ENCODE measurements around the gene NMNAT3.

NMNAT3 gene

GRCh38 chr3:139521144-139521543 is 156.6 kb downstream of the NMNAT3 start:
- H3K9me3 ChIP-seq (ENCODE audit: control insufficient read depth in 5 of 5, low read length in 5 of 5): no peaks in the 10 kb centered on the region
- no peak overlapping the region for H3K9ac ChIP-seq (ENCODE audit: low read length in 5 of 5)
- no peaks in the 10 kb centered on the region for H3K27me3 ChIP-seq (ENCODE audit: control insufficient read depth in 5 of 5, insufficient read depth in 4 of 5, low read length in 5 of 5)
- no peak overlapping the region for H3K4me3 ChIP-seq (ENCODE audit: low read depth in 1 of 5, low read length in 5 of 5)
- H3K27ac ChIP-seq (ENCODE audit: low read depth, low read length): no peak overlapping the region
- H3K36me3 ChIP-seq (ENCODE audit: control insufficient read depth in 5 of 5, insufficient read depth in 5 of 5, low read length in 5 of 5): no peaks in the 10 kb centered on the region
- peaks cover 0 to 9% (median 0%) of the 10 kb centered on the region in 5 donors for H3K4me1 ChIP-seq (ENCODE audit: control insufficient read depth in 5 of 5, insufficient read depth in 5 of 5, low read length in 5 of 5)

- Histone ChIP-seq H3K27ac (ENCODE audit: low read depth, low read length) (no peak overlapping the region), H3K4me1 (ENCODE audit: control insufficient read depth in 5 of 5, insufficient read depth in 5 of 5, low read length in 5 of 5) (peaks cover 0 to 9% (median 0%) of the 10 kb centered on the region in 5 donors), H3K4me3 (ENCODE audit: low read depth in 1 of 5, low read length in 5 of 5) (no peak overlapping the region), H3K36me3 (ENCODE audit: control insufficient read depth in 5 of 5, insufficient read depth in 5 of 5, low read length in 5 of 5) (no peaks in the 10 kb centered on the region), H3K27me3 (ENCODE audit: control insufficient read depth in 5 of 5, insufficient read depth in 4 of 5, low read length in 5 of 5) (no peaks in the 10 kb centered on the region), H3K9ac (ENCODE audit: low read length in 5 of 5) (no peak overlapping the region), H3K9me3 (ENCODE audit: control insufficient read depth in 5 of 5, low read length in 5 of 5) (no peaks in the 10 kb centered on the region)
Measured at GRCh38 chr3:139519998-139520737, 157.6 kb downstream of the NMNAT3 start.

GRCh38 chr3:139518926-139519842 is 158.6 kb downstream of the NMNAT3 start:
- H3K4me1 ChIP-seq (ENCODE audit: control insufficient read depth in 5 of 5, insufficient read depth in 5 of 5, low read length in 5 of 5): peaks cover 0 to 9% (median 0%) of the 10 kb centered on the region in 5 donors
- H3K9ac ChIP-seq (ENCODE audit: low read length in 5 of 5): no peak overlapping the region
- no peak overlapping the region for H3K27ac ChIP-seq (ENCODE audit: low read depth, low read length)
- H3K27me3 ChIP-seq (ENCODE audit: control insufficient read depth in 5 of 5, insufficient read depth in 4 of 5, low read length in 5 of 5): no peaks in the 10 kb centered on the region
- no peaks in the 10 kb centered on the region for H3K9me3 ChIP-seq (ENCODE audit: control insufficient read depth in 5 of 5, low read length in 5 of 5)
- no peaks in the 10 kb centered on the region for H3K36me3 ChIP-seq (ENCODE audit: control insufficient read depth in 5 of 5, insufficient read depth in 5 of 5, low read length in 5 of 5)
- H3K4me3 ChIP-seq (ENCODE audit: low read depth in 1 of 5, low read length in 5 of 5): no peak overlapping the region

GRCh38 chr3:139518306-139518705 is 159.5 kb downstream of the NMNAT3 start:
- no peaks in the 10 kb centered on the region for H3K9me3 ChIP-seq (ENCODE audit: control insufficient read depth in 5 of 5, low read length in 5 of 5)
- H3K4me1 ChIP-seq (ENCODE audit: control insufficient read depth in 5 of 5, insufficient read depth in 5 of 5, low read length in 5 of 5): peaks cover 0 to 9% (median 0%) of the 10 kb centered on the region in 5 donors
- no peaks in the 10 kb centered on the region for H3K27me3 ChIP-seq (ENCODE audit: control insufficient read depth in 5 of 5, insufficient read depth in 4 of 5, low read length in 5 of 5)
- no peak overlapping the region for H3K27ac ChIP-seq (ENCODE audit: low read depth, low read length)
- H3K9ac ChIP-seq (ENCODE audit: low read length in 5 of 5): no peak overlapping the region
- no peak overlapping the region for H3K4me3 ChIP-seq (ENCODE audit: low read depth in 1 of 5, low read length in 5 of 5)
- H3K36me3 ChIP-seq (ENCODE audit: control insufficient read depth in 5 of 5, insufficient read depth in 5 of 5, low read length in 5 of 5): no peaks in the 10 kb centered on the region

GRCh38 chr3:139517321-139518065 is 160.3 kb downstream of the NMNAT3 start:
- peaks cover 0 to 9% (median 0%) of the 10 kb centered on the region in 5 donors for H3K4me1 ChIP-seq (ENCODE audit: control insufficient read depth in 5 of 5, insufficient read depth in 5 of 5, low read length in 5 of 5)

GRCh38 chr3:139514741-139515140 is 163.0 kb downstream of the NMNAT3 start:
- no peak overlapping the region for H3K9ac ChIP-seq (ENCODE audit: low read length in 5 of 5)
- H3K4me3 ChIP-seq (ENCODE audit: low read depth in 1 of 5, low read length in 5 of 5): no peak overlapping the region
- H3K27me3 ChIP-seq (ENCODE audit: control insufficient read depth in 5 of 5, insufficient read depth in 4 of 5, low read length in 5 of 5): no peaks in the 10 kb centered on the region
- H3K36me3 ChIP-seq (ENCODE audit: control insufficient read depth in 5 of 5, insufficient read depth in 5 of 5, low read length in 5 of 5): no peaks in the 10 kb centered on the region
- no peak overlapping the region for H3K27ac ChIP-seq (ENCODE audit: low read depth, low read length)
- H3K4me1 ChIP-seq (ENCODE audit: control insufficient read depth in 5 of 5, insufficient read depth in 5 of 5, low read length in 5 of 5): peaks cover 0 to 3% (median 0%) of the 10 kb centered on the region in 5 donors
- H3K9me3 ChIP-seq (ENCODE audit: control insufficient read depth in 5 of 5, low read length in 5 of 5): no peaks in the 10 kb centered on the region

More at GRCh38 chr3:139517321-139518065, 160.3 kb downstream of the NMNAT3 start:
- no peaks in the 10 kb centered on the region for H3K36me3 ChIP-seq (ENCODE audit: control insufficient read depth in 5 of 5, insufficient read depth in 5 of 5, low read length in 5 of 5)
- no peak overlapping the region for H3K4me3 ChIP-seq (ENCODE audit: low read depth in 1 of 5, low read length in 5 of 5)
- no peak overlapping the region for H3K9ac ChIP-seq (ENCODE audit: low read length in 5 of 5)
- H3K9me3 ChIP-seq (ENCODE audit: control insufficient read depth in 5 of 5, low read length in 5 of 5): no peaks in the 10 kb centered on the region
- no peaks in the 10 kb centered on the region for H3K27me3 ChIP-seq (ENCODE audit: control insufficient read depth in 5 of 5, insufficient read depth in 4 of 5, low read length in 5 of 5)
- no peak overlapping the region for H3K27ac ChIP-seq (ENCODE audit: low read depth, low read length)

All from subcutaneous abdominal adipose tissue (tissue), 5 donors.